Mucosa of descending colon (tissue), 3 donors: ENCODE results near the gene SCGN. TPM values are rescaled to one million over a fixed set of nuclear protein-coding genes. Genes with fewer than 3 reads are reported as not detected.

Experiments
- ATAC-seq: fragments of 200-7000 bp; cut with Tn5 transposase; one replicate; pipeline ENCODE4 v1.9.1; 2020; ENCODE audit warnings: mild to moderate bottlenecking, moderate library complexity
- DNase-seq, 3 donors: peaks; one replicate each; pipeline ENCODE4 v3.0.0-alpha.2; 2020
- H3K36me3 ChIP-seq: fragments of 200-600 bp; one replicate; pipeline ENCODE4 v1.8.0; 2021; ENCODE audit warnings: low read depth, mild to moderate bottlenecking
- H3K4me1 ChIP-seq: fragments of 200-600 bp; one replicate; pipeline ENCODE4 v1.8.0; 2021; ENCODE audit warnings: low read depth, mild to moderate bottlenecking
- H3K4me3 ChIP-seq: fragments of 200-600 bp; one replicate; pipeline ENCODE4 v1.8.0; 2021; ENCODE audit warnings: mild to moderate bottlenecking
- H3K9me3 ChIP-seq: fragments of 200-600 bp; one replicate; pipeline ENCODE4 v1.8.0; 2021; ENCODE audit warnings: mild to moderate bottlenecking
- CTCF ChIP-seq: fragments of 200-600 bp; IDR thresholded peaks from one replicate; pipeline ENCODE4 v1.8.0; 2022; ENCODE audit warnings: antibody characterized with exemption, mild to moderate bottlenecking
- intact Hi-C, 2 donors: fragments of 100-400 bp; cut with DNase I in 1 of 2; cut with micrococcal nuclease in 1 of 2; formaldehyde crosslinking; loops; one replicate each; pipeline versions ENCODE4 v1.11.0 to v1.11.1; 2022; cut with DNase I, micrococcal nuclease
- total RNA-seq, 3 donors: library from RNA; stranded (reverse); fragmentation: NEBNext Ultra II Directional in 2 of 3; extraction: Animal tissue kit (Norgen Biotek cat#: 25700) in 2 of 3; gene quantifications; one replicate each; pipeline versions ENCODE4 v1.2.1 to v1.2.4, GENCODE V29; 2021 to 2023
- donor health status: DM: no; HTN: no; CAD: no; lungs with moderate emphysema.
- donor health status: DM: no; HTN: no; CAD: no.
- donor health status: DM: no; HTN: yes; CAD: no.

The SCGN gene
- total RNA-seq, 3 donors from 2014 or later: 6.4 to 18.5 (median 7.4) TPM

DNA sequence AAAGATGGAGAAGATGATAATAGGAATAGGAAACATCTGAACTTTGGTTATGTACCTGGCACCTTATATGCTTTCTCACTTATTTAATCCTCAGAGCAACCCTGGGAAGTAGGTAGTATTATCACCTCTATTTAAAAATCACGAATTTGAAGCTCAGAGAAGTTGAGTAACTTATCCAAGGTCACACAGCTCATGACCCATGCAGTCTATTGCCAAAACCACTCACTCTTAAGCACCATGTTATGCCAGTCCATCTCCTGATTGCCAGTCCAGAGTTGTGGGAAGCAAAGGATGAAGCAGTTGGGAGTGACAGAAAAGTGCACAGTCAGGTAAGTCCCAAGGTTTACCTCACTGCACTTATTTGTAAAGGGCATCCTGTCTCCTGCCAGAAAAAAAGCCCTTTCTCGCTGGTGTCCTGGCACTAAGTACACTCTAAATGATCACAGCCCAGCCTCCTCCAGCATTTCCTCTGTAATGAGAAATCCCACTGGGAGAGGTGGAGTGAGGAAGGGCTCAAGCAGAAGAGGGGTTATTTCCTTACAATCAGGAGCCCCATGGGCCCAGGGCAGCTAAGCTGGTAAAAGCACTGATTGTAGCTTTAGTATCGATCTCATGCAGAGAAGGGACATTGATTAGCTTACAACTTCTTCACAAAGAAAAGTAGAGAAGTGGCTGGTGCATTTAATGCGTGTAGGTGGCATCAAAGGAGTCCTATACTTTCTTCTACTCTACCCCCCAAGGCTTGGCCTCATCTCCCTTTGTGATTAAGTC is 21.3 kb upstream of the SCGN start:
- intact Hi-C loops: no loop called here
- no peak overlapping the region for H3K4me3 ChIP-seq

GRCh38 chr6:25635886-25636317 is 16.1 kb upstream of the SCGN start:
- no peak for TF ChIP-seq CTCF
- DNase-seq (no peak), ATAC-seq (peak; percentile 94)
- Histone ChIP-seq H3K4me1 (peaks cover 5% of the 10 kb centered on the region), H3K9me3 (no peaks in the 10 kb centered on the region), H3K36me3 (no peaks in the 10 kb centered on the region), H3K4me3 (no peak overlapping the region)
- intact Hi-C loops: no loop called here

More for the DNA sequence above, 21.3 kb upstream of the SCGN start:
- Histone ChIP-seq H3K36me3 (no peaks in the 10 kb centered on the region), H3K4me1 (peaks cover 5% of the 10 kb centered on the region), H3K9me3 (no peaks in the 10 kb centered on the region)
- ATAC-seq (no peak), DNase-seq (no peak)
- TF ChIP-seq CTCF: no peak

- Histone ChIP-seq H3K4me1 (peaks cover 5% of the 10 kb centered on the region), H3K36me3 (no peaks in the 10 kb centered on the region), H3K9me3 (no peaks in the 10 kb centered on the region), H3K4me3 (no peak overlapping the region)
- no peak for DNase-seq
- intact Hi-C loops: no loop called here
- no peak for ATAC-seq
- TF ChIP-seq CTCF: no peak
These were observed 14.8 kb upstream of the SCGN start for GRCh38 chr6:25637211-25637610.

- Histone ChIP-seq H3K36me3 (no peaks in the 10 kb centered on the region), H3K9me3 (no peaks in the 10 kb centered on the region), H3K4me3 (no peak overlapping the region), H3K4me1 (peaks cover 5% of the 10 kb centered on the region)
- no peak for TF ChIP-seq CTCF
- ATAC-seq (peak; percentile 52), DNase-seq (peak in 2 of 3 donors; percentile 10 to 22)
- intact Hi-C loops: no loop called here
These were observed 14.0 kb upstream of the SCGN start for GRCh38 chr6:25637960-25638434.

DNA sequence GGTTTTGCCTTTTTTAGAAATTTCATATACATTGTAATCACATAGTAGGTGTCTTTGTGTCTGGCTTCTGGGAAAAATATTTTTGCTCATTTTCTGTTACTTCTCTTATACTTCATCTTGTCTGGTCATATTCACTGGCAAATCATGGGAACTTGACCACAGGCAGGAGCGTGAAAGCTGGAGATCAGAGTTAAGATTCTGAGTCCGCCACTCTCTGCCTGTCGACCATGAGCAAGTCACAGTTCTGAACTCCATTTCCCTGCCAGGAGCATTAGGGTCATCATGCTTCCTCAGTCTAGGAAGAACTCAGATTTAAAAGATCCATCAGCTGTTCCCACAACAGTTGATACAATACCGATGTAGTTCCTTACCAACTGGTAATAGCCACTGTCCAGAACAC is 12.4 kb upstream of the SCGN start:
- DNase-seq: no peak
- Histone ChIP-seq H3K9me3 (no peaks in the 10 kb centered on the region), H3K36me3 (no peaks in the 10 kb centered on the region), H3K4me3 (no peak overlapping the region), H3K4me1 (peaks cover 5% of the 10 kb centered on the region)
- intact Hi-C loops: no loop called here
- ATAC-seq: no peak
- TF ChIP-seq CTCF: no peak
